GM18526 (cell line): ENCODE results near the gene TLR3.

Experiments used
- POLR2A ChIP-seq: IDR thresholded peaks from 3 replicates; pipeline ENCODE4 v1.6.1; 2011; ENCODE audit not compliant: insufficient read length; ENCODE audit errors: extremely low read depth

TLR3 gene

GRCh38 chr4:186068581-186069348 lies at the start of gene TLR3:
TLR3 (plus strand) TSS chr4:186069156; CDS start chr4:186076620, 7,464 bp downstream.
- no peak for TF ChIP-seq POLR2A

GRCh38 chr4:186019269-186019668 lies 49.7 kb upstream of the TLR3 start:
- no peak for TF ChIP-seq POLR2A

GRCh38 chr4:186020106-186020792 lies 48.7 kb upstream of the TLR3 start:
- no peak for TF ChIP-seq POLR2A

- TF ChIP-seq POLR2A, result no peak
These were observed 48.1 kb upstream of the TLR3 start for GRCh38 chr4:186020793-186021407.

- TF ChIP-seq POLR2A, result no peak
These were observed 47.3 kb upstream of the TLR3 start for GRCh38 chr4:186021461-186022167.

- no peak for TF ChIP-seq POLR2A
These were observed 45.0 kb upstream of the TLR3 start for GRCh38 chr4:186023975-186024374.

- no peak for TF ChIP-seq POLR2A
These were observed 44.1 kb upstream of the TLR3 start for GRCh38 chr4:186024637-186025407.

- TF ChIP-seq POLR2A, result no peak
These were observed 43.6 kb upstream of the TLR3 start for GRCh38 chr4:186025408-186025690.

GRCh38 chr4:186027405-186027804 lies 41.6 kb upstream of the TLR3 start:
- no peak for TF ChIP-seq POLR2A

- TF ChIP-seq POLR2A, result no peak
These were observed 39.2 kb upstream of the TLR3 start for GRCh38 chr4:186029571-186030398.

GRCh38 chr4:186030399-186030775 lies 38.6 kb upstream of the TLR3 start:
- TF ChIP-seq POLR2A, result no peak

GRCh38 chr4:186030795-186031194 lies 38.2 kb upstream of the TLR3 start:
- TF ChIP-seq POLR2A, result no peak

GRCh38 chr4:186032259-186032658 lies 36.7 kb upstream of the TLR3 start:
- TF ChIP-seq POLR2A, result no peak

- TF ChIP-seq POLR2A, result no peak
These were observed 35.9 kb upstream of the TLR3 start for GRCh38 chr4:186033027-186033426.

- no peak for TF ChIP-seq POLR2A
These were observed 31.9 kb upstream of the TLR3 start for GRCh38 chr4:186036976-186037581.
